GM03348 (cell line): ENCODE data around the gene ZNF813.

Experiments used
- DNase-seq: peaks from one replicate; pipeline ENCODE4 v3.0.0; 2012; ENCODE audit warnings: low spot score

Gene ZNF813

DNA sequence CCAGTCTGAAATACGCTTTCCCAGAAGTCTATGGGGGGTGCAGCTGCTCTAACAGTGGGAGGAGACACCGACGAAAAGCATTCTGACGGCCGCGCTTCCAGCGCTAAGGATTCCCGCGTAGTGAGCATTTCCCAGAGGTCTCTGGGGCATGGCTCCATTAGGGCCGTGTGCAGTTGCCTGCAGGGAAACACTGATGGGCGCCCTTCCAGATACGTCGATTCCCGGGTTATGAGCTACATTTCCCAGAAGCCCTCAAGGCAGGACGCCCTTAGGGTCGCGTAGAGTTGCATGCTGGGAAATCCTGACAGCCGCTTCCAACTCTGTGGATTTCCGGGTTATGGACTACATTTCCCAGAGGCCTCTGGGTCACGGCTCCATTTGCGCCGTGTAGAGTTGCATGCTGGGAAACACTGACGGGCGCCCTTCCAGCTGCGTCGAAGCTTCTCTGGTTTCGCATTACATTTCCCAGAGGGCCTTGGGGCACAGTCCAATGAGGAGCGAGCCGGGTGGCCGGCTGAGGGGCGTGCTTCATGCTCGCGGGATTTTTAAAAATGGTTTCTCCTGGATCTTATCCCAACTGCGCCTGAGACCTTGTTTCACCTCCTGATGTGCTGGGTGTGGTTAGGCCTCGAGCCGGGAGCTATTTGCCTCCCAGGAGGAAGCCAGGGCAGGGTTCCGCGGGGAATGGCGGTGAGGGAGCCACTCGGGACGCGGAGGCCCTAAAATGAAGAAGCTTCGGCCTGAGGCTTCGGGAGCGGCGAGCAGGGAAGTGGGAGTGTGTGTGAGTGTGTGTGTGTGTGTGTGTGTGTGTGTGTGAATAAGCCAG is 53.2 kb downstream of the ZNF813 start:
- peak; percentile 95 for DNase-seq

DNA sequence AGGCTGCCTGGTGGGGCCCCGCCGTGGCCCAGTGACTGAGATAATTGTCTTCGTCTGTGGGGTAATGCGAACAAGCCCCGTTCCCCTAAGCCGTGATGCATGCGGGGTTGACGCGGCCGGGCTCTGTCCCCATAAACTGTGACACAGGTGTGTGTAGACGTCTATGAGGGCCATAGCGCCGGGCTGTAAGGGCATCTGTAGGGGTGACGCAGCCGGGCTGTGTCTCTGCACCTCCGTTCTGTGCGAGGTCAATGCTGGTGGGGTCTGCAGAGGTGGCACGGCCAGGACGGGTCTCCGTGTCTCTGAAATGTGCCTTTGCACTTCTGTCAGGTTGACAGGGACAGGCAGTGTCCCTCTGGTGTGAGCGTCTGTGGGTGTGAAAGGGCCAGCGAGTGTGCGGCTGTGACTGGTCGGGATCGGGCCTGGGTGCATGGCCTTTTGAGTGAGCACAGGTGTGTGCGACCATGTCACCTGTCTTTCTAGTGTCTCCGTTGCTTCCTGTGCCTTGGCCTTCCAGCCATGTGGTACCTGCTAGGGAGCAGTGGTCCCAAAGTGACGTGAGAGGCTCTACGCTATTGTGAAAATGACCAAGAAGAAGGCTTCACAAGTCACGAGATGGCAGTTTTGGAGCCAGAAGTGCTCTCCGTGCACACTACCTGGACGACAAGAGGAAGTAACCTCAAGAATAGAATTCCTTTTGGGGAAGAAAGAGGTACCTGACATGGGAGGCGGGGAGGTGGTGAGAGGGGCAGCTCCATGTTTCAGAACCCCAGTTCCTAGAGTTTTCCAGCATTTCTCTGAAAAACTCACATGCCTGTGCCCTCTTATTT is 54.1 kb downstream of the ZNF813 start:
- DNase-seq: no peak

DNA sequence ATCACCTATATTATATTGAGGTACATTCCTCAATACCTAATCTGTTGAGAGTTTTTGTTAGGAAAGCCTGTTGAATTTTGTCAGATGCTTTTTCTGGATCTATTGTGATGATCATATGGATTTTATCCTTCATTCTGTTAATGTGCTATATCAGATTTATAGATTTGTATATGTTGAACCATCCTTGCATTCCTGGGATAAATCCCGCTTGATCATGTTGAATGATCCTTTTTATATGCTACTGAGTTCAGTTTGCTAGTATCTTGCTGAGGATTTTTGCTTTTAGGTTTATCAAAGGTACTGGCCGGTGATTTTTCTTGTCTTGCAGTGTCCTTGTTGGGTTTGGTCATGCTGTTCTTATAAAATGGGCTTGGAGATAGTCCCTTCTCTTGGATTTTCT is 58.4 kb downstream of the ZNF813 start:
- DNase-seq: no peak

DNA sequence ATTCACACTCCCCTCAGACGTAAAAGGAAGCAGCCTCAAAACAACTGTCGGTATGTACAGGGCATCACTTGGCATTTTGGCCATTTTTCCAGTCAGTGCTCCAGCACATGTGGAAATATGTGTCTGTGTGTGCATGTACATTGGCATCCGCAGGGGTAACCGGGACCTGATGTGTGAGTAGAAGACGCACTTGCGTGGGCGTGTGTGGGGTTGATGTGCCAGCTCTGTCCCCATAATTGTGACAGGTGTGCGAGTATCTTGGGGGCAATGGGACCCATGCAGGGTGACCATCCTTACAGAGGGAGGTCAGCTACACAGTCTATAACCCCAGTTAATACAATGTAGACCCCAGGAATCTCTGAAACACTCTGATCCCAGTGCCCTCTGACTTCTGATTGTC is 63.1 kb downstream of the ZNF813 start:
- no peak for DNase-seq

DNA sequence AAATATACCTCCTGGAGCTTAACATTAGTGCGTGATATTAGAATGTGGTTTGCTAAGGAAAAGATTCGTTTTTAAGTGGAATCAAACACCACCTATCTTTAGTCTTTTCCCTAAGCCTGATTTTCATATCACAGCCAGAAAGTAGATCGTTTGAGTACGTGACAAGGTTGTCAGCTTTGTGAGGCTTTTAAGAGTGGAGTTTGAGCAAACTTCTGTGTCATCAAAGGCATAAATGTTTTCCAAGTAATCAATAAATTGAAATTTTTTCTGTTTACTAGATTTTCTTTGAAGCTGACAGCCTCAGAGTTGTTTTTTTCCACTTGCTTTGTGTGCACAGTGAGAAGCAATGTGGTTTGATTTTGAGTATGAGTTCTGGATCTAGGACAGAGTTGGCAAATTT is 63.9 kb downstream of the ZNF813 start:
- DNase-seq: no peak

DNA sequence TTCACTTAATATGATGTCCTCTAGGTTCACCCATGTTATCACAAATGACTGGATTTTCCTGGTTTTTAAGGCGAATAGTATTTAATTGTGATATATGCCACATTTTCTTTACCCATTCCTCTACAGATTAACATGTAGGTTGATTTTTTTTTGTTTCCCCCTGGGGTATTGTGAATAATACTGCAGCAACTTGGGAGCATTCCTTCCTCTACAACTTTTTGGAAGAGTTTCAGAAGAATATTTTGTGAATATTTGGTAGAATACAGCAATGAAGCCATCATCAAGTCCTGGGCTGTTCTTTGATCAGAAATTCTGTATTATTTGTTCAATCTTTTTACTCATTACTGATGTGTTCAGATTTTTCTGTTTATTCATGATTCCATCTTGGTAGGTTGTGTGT is 64.8 kb downstream of the ZNF813 start:
- DNase-seq: no peak

DNA sequence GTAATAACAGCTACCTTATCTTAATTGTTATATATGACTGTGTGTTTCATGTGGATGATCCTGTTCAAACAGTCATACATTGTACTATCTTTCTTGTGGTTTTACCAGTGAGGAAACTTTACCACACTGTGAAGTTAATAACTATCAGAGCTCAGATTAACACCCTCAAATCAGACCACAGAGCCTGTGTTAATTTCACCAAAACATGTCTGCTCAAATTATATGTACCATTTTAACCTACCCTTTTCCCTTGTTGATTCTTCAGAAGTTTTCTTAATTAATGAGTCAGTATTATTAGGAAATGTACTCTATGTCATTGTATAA is 68.7 kb downstream of the ZNF813 start:
- no peak for DNase-seq

DNA sequence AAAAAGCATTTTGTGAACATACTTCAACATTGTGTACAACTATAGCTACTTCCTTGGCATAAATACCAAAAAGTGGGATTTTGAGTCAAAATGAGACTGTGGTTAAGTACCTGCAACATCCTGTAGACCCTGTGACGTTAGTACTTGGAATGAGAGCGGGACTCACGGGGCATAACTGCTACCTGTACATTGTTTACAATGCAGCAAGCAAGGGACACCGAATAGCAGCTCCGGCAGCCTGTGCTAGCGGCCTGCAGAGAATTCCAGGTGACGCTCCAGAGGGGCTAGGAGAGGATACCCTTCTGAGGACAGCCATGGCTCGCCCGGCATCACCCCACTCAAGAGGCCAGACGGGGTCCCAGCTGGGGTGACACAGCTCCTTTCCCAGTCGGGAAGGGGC is 69.6 kb downstream of the ZNF813 start:
- no peak for DNase-seq

DNA sequence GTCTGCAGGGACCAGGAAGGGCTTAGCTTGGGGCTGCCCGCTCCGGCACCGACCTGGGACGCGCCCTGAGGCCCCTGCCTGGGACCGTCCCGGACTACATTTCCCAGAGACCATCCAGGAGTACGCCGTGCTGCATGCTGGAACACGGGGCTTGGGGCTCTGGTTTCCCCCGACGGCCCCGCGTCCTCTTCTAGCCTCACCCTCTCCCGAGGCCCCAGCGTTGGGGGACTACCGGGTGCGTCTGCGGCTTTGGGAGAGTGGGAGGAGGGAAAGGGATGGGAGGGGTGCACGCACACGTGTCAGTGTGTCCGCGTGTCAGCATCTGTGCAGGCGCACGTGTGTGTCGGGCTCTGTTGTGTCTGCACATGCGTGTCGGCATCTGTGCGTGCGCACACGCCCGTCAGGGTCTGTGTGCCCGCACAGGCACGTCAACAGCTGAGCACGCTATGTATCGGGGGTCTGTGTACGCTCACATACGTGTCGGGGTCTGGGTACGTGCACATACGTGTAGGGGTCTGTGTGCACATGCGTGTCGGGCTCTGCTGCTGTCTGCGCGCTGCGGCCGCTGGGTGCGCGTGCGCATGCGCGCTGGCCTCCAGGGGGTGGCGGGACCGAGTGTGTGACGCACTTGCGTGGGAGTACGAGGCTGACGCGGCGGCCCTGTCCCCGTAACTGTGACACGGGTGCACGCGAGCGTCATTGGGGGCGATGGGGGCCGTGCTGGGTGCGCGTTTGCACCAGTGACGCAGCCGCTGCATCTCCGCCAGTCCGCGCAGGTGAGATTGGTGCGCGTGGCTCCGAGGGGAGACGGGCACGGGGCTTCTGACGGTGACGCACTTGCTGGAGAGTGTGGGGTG is 70.2 kb downstream of the ZNF813 start, which contains the start of gene ZNF331:
TSS of gene ZNF331 (plus strand) at position 625 of the 857 bp plus-strand sequence. CDS start 31,232 bp downstream, outside the sequence.
- peak; percentile 91 for DNase-seq

DNA sequence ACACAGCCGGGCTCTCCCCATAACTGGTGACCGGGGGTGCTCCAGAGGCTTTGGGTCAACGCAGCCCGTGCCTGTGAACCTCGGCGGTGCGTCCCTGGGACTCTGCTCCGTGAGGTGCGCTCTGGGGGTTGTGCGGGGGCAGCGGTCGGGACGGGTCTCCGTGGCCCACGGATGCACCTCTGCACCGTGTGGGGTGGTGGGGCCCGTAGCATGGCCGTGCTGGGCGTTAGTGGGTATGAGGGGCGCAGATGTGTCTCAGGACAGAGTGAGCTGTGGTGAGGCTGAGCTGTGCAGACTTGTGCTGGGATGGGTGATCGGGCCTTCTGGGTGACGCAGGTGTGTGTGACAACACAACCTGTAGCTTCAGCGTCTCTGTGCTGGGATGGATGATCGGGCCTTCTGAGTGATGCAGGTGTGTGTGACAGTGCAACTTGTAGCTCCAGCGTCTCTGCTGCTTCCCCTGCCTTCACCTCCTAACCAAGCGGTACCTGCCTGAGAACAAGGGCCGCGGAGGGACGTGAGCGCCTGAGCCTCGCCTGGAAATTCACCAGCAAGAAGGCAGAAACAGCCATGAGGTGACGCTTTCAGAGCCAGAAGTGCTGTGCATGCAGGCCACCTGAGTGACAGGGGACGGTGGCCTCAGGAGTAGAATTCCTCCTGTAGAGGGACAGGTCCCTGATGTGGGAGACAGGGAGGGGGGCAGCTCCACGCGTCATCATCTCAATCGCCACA is 71.0 kb downstream of the ZNF813 start:
- DNase-seq: peak; percentile 9

DNA sequence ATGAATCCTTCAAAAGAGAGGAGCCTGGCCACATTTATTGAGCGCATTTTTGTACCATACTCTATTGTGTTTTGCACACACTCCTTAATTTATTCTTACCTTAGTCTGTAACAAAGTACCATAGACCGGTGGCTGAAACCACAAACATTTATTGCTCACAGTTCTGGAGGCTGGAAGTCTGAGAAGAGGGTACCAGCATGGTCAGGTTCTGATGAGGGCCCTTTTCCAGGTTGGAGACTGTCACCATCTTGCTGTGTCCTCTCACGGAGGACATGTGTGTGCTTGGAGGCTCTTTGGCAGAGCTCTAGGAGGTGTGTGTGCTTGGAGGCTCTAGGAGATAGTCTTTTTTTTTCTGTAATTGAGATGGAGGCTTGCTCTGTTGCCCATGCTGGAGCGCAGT is 72.6 kb downstream of the ZNF813 start:
- DNase-seq: no peak

DNA sequence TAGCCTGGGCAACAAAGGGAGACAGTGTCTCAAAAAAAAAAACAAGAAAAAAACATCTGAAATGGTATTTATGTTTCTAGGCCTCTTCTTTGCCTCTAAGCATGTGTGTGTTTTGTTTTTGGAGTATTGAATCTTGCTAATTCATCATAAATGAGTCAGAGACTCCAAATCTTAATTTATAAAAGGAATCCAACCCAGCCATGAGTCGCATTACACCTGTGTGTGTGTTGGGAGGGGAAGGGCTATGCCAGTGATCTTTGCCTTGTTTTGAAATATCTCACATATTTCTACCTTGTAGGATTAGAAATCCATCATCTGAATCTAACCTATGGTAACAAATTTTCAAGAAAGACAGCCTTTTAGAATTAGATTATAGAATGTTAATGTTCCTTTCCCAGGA is 74.4 kb downstream of the ZNF813 start:
- no peak for DNase-seq

DNA sequence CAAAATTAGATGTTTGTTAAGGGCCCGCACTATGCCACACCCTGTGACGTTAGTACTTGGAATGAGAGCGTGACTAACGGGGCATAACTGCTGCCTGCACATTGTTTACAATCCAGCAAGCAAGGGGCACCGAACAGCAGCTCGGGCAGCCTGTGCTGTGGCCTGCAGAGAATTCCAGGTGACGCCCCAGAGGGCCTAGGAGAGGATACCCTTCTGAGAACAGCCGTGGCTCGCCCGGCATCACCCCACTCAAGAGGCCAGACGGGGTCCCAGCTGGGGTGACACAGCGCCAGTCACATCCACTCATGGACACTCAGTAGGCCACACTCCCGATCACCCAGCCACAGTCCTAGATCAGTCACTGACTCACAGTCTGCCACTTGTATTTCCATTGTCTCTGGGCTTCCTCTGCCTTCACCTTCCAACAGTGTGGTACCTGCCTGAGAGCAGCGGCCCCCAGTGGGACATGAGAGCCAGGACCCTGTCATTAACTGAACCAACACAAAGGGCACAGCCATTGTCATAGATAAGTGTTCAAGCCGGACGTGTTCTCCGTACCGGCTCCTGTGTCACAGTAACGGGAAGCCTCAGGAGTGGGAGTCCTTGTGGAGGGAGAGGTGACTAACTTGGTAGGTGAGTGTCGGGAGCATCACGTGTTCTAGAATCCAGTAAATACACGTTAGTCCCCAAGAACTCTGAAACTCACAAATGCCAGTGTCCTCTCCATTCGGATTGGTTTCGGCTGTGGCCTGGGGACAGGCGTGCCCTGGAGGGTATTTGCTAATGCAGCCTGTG is 77.9 kb downstream of the ZNF813 start:
- peak; percentile 66 for DNase-seq
